HepG2 (cell line): ENCODE data around the gene AGRN. TPM values are rescaled to one million over a fixed set of nuclear protein-coding genes. Genes with fewer than 3 reads are reported as not detected.

Source experiments
- ATAC-seq: fragments of 200-7000 bp; cut with Tn5 transposase; 3 replicates; pipeline ENCODE4 v1.9.1; 2020; ENCODE audit warnings: mild to moderate bottlenecking, moderate library complexity
- BruUV-seq: library from RNA; stranded (reverse); fragments of 400-500 nt; replicated peaks from 2 replicates; lab custom pipeline; 2021; lab: Mats Ljungman, UMichigan
- CTCF ChIA-PET: fragments of 300-600 bp; formaldehyde crosslinking; extraction: SDS; loops from one replicate; lab custom pipeline; 2021; ENCODE audit warnings: low total read pairs, inconsistent platforms, low intra/inter-chr PET ratio; lab: Yijun Ruan, JAX
- POLR2A ChIA-PET: fragments of 350-600 bp; sonication (Branson Sonifier 250); formaldehyde crosslinking; loops from one replicate; lab custom pipeline; 2020; ENCODE audit warnings: antibody characterized with exemption, inconsistent platforms; lab: Yijun Ruan, JAX
- DNase-seq: peaks from one replicate; pipeline ENCODE4 v3.0.0-alpha.2; 2015; ENCODE audit warnings: low spot score
- FAIRE-seq: peaks from 3 replicates; lab custom pipeline; 2011; peaks lifted over from hg19 to GRCh38; lab: Jason Lieb, UNC
- H2AFZ ChIP-seq: one replicate; pipeline ENCODE4 v1.6.1; 2011; ENCODE audit warnings: low read length, inconsistent platforms
- H3K27ac ChIP-seq: fragments of 300-600 bp; 3 replicates; pipeline ENCODE4 v1.8.0; 2011; ENCODE audit warnings: mixed run types, mild to moderate bottlenecking, mixed read lengths, low read length, inconsistent platforms; ENCODE audit not compliant: insufficient read depth; ENCODE audit errors: extremely low read length
- H3K27me3 ChIP-seq, 2 experiments: fragments of 200-600 bp in 1 of 2; 2 replicates in 1 of 2; 3 replicates in 1 of 2; pipeline versions ENCODE4 v1.6.0 to v1.8.0; 2011; ENCODE audit warnings: low read length in 2 of 2, mild to moderate bottlenecking in 2 of 2, moderate library complexity in 2 of 2, inconsistent platforms in 1 of 2; ENCODE audit not compliant: insufficient read depth in 2 of 2, control insufficient read depth in 1 of 2
- H3K36me3 ChIP-seq, 2 experiments: fragments of 200-600 bp in 1 of 2; replicated peaks in 1 of 2; 2 replicates in 1 of 2; 3 replicates in 1 of 2; pipeline versions ENCODE4 v1.5.1 to v1.8.0; 2011; ENCODE audit warnings: low read length in 2 of 2, inconsistent platforms in 1 of 2; ENCODE audit not compliant: insufficient read depth in 2 of 2, control insufficient read depth in 1 of 2
- H3K4me1 ChIP-seq: 2 replicates; pipeline ENCODE4 v1.5.1; 2012; ENCODE audit warnings: low read length, inconsistent platforms; ENCODE audit not compliant: insufficient read depth
- H3K4me2 ChIP-seq: 2 replicates; pipeline ENCODE4 v1.6.0; 2011; ENCODE audit warnings: low read depth, low read length, inconsistent platforms
- H3K4me3 ChIP-seq, 3 experiments: fragments of 200-600 bp in 1 of 3; sonication (generic), shearing (Covaris generic) in 1 of 3; replicated peaks in 1 of 3; 2 replicates each; pipeline ENCODE4 v1.5.1; 2011 to 2016; ENCODE audit warnings: low read length in 3 of 3, inconsistent platforms in 2 of 3, low read depth in 2 of 3, mild to moderate bottlenecking in 2 of 3, control low read depth in 1 of 3, mixed read lengths in 1 of 3; ENCODE audit not compliant: insufficient read depth in 1 of 3
- H3K79me2 ChIP-seq: one replicate; pipeline ENCODE4 v1.6.1; 2011; ENCODE audit warnings: low read length, inconsistent platforms; ENCODE audit not compliant: insufficient read depth
- H3K9ac ChIP-seq: 2 replicates; pipeline ENCODE4 v1.6.0; 2011; ENCODE audit warnings: mild to moderate bottlenecking, low read depth, low read length, inconsistent platforms; ENCODE audit not compliant: insufficient read depth
- H3K9me3 ChIP-seq: 2 replicates; pipeline ENCODE4 v1.5.1; 2012; ENCODE audit warnings: mild to moderate bottlenecking, low read length
- H4K20me1 ChIP-seq: 2 replicates; pipeline ENCODE4 v1.6.0; 2011; ENCODE audit warnings: inconsistent platforms, mild to moderate bottlenecking, low read length, moderate library complexity; ENCODE audit not compliant: insufficient read depth
- HDAC1 ChIP-seq: sonication (generic); formaldehyde crosslinking; IDR thresholded peaks from 2 replicates; pipeline ENCODE4 v1.5.1; 2020; ENCODE audit warnings: mild to moderate bottlenecking, missing genetic modification reagents
- MAZ ChIP-seq, 2 experiments: sonication (generic) in 1 of 2; formaldehyde crosslinking in 1 of 2; IDR thresholded peaks; 2 replicates each; pipeline versions ENCODE4 v1.5.0 to v1.6.1; 2012 to 2020; ENCODE audit warnings: low read depth in 2 of 2, mild to moderate bottlenecking in 2 of 2, borderline replicate concordance in 1 of 2, improper control_type of control experiment in 1 of 2, low read length in 1 of 2, missing genetic modification reagents in 1 of 2, moderate library complexity in 1 of 2
- NRL ChIP-seq: sonication (generic); formaldehyde crosslinking; IDR thresholded peaks from 2 replicates; pipeline ENCODE4 v1.5.0; 2020; ENCODE audit warnings: missing genetic modification reagents, mild to moderate bottlenecking, moderate library complexity, borderline replicate concordance
- PATZ1 ChIP-seq: sonication (generic); formaldehyde crosslinking; IDR thresholded peaks from 2 replicates; pipeline ENCODE4 v1.4.0; 2020; ENCODE audit warnings: missing genetic modification reagents
- REPIN1 ChIP-seq: sonication (generic); formaldehyde crosslinking; IDR thresholded peaks from 2 replicates; pipeline ENCODE4 v1.8.0; 2022; ENCODE audit warnings: missing genetic modification reagents, low read depth, mild to moderate bottlenecking, borderline replicate concordance
- SRY ChIP-seq: sonication (generic); formaldehyde crosslinking; IDR thresholded peaks from 2 replicates; pipeline ENCODE4 v1.8.0; 2022; ENCODE audit warnings: mild to moderate bottlenecking, missing genetic modification reagents
- TBX2 ChIP-seq: sonication (generic); formaldehyde crosslinking; IDR thresholded peaks from 2 replicates; pipeline ENCODE4 v1.5.0; 2020; ENCODE audit warnings: missing genetic modification reagents, mild to moderate bottlenecking, borderline replicate concordance
- YY1 ChIP-seq: IDR thresholded peaks from 2 replicates; pipeline ENCODE4 v1.6.1; 2011; ENCODE audit warnings: low read length, low read depth, moderate library complexity, mild to moderate bottlenecking; ENCODE audit not compliant: insufficient read depth, insufficient replicate concordance
- ZEB1 ChIP-seq: IDR thresholded peaks from 2 replicates; pipeline ENCODE4 v1.6.1; 2012; ENCODE audit warnings: mild to moderate bottlenecking, low read depth, inconsistent platforms; ENCODE audit not compliant: insufficient replicate concordance
- ZNF770 ChIP-seq: sonication (generic); formaldehyde crosslinking; IDR thresholded peaks from 2 replicates; pipeline ENCODE4 v1.5.0; 2020; ENCODE audit warnings: mild to moderate bottlenecking, missing genetic modification reagents
- ZNF879 ChIP-seq: sonication (generic); formaldehyde crosslinking; IDR thresholded peaks from 2 replicates; pipeline ENCODE4 v1.8.1; 2023; ENCODE audit warnings: missing genetic modification reagents
- WGBS: methylation state at CpG from one replicate; pipeline ENCODE4 v1.1.6; 2017; ENCODE audit warnings: low lambda C conversion rate; 5-methylcytosine and 5-hydroxymethylcytosine counted together
- in situ Hi-C: cut with HindIII; loops from 2 replicates; pipeline ENCODE4 v1.10.0; 2017; ENCODE audit warnings: low pct_unique_long_range_greater_than_20kb; ENCODE audit not compliant: extremely low pct_ligation_motif_present
- intact Hi-C: fragments of 100-400 bp; cut with micrococcal nuclease; formaldehyde crosslinking; loops from one replicate; pipeline ENCODE4 v1.10.0; 2022; ENCODE audit not compliant: unreplicated experiment
- polyA plus RNA-seq, 8 experiments: library from polyadenylated mRNA; depleted of rRNA in 3 of 8; stranded (reverse) in 7 of 8; unstranded in 1 of 8; fragments of >200 nt; fragmentation: Illumina TruSeq in 4 of 8; extraction: Trizol in 4 of 8; gene quantifications; 2 replicates each; pipeline versions ENCODE4 v1.2.1 to v1.2.3, GENCODE V29; 2011 to 2016; ENCODE audit warnings: low read depth in 4 of 8, missing spikeins in 1 of 8, mixed read lengths in 1 of 8; ENCODE audit not compliant: insufficient read depth in 1 of 8
- total RNA-seq, 5 experiments: library from RNA; depleted of rRNA; stranded (reverse); fragments of >200 nt; fragmentation: Illumina TruSeq; extraction: Trizol; gene quantifications; 2 replicates each; pipeline ENCODE4 v1.2.3, GENCODE V29; 2016; ENCODE audit warnings: low read depth in 1 of 5
- TF ChIP-seq, protein P1 (sequence below): IDR thresholded peaks from 2 replicates; pipeline ENCODE4 v1.6.1; 2016; ENCODE audit warnings: missing genetic modification reagents, missing compliant biosample characterization
- TF ChIP-seq, protein P2 (sequence below): sonication (generic); formaldehyde crosslinking; IDR thresholded peaks from 2 replicates; pipeline ENCODE4 v1.5.0; 2020; ENCODE audit warnings: mild to moderate bottlenecking, missing genetic modification reagents

The AGRN gene
- total and polyA plus RNA-seq, 2 of the 13 experiments (the other 11 are each of a cell fraction or from before 2014, with no cell fraction given): 29.8 to 65.2 TPM

- Histone ChIP-seq H3K27me3 (no peaks in the 10 kb centered on the region), H3K27ac (no peak overlapping the region), H3K36me3 (peaks cover 0 to 2% of the 10 kb centered on the region in 2 experiments; a peak in 1 of 5 replicates), H4K20me1 (no peaks in the 10 kb centered on the region), H3K4me1 (peaks cover 45% of the 10 kb centered on the region), H3K4me2 (peak overlapping the region; percentile 95), H3K4me3 (peak overlapping the region; percentile 77 to 96 (median 87)), H3K9ac (peak overlapping the region; percentile 72), H3K79me2 (no peaks in the 10 kb centered on the region), H2AFZ (no peak overlapping the region), H3K9me3 (no peaks in the 10 kb centered on the region)
- no TSS peak for BruUV-seq
- intact Hi-C loops (loop anchor here (5.0 kb wide), 1 partner anchor 47 kb away; the partner anchor contains the start of gene ISG15), in situ Hi-C loops (loop anchor here (5.0 kb wide), 1 partner anchor 37 kb away; the partner anchor contains the start of gene AGRN)
- DNase-seq (peak; percentile 66), ATAC-seq (peak; percentile 58), FAIRE-seq (no peak)
- POLR2A ChIA-PET: interaction anchor here (0.8 to 3.1 kb wide), 12 partner anchors 8 to 214 kb away, joined by 3 to 20 read pairs (median 4); partner anchors contain the start of genes ISG15, PLEKHN1 and UBE2J2
- CTCF ChIA-PET: interaction anchor here (1.1 kb wide), 1 partner anchor 44 kb away, joined by 3 read pairs; no protein-coding TSS in a partner anchor
- WGBS: 11% methylated on average over 13 of the region's 69 CpGs
- TF ChIP-seq ZNF879: peak; percentile 46; the same call in 1 of the 2 replicates
- TF ChIP-seq PATZ1 (CRISPR knock-in tag): peak; percentile 33; the same call in 1 of the 2 replicates
- TF ChIP-seq TBX2 (CRISPR knock-in tag): 0 out of 2 replicates have a peak, but pooled peaks have one; percentile 21
- peak; percentile 49; the same call in 1 of the 2 replicates for TF ChIP-seq MAZ (IDR thresholded peaks at IDR 0.05; ENCODE audit: borderline replicate concordance, low read depth, low read length)
- no peak; the same call in 1 of the 2 replicates for TF ChIP-seq MAZ (CRISPR knock-in tag; IDR thresholded peaks at IDR 0.05; ENCODE audit: low read depth)
- peak; percentile 40; the same call in 1 of the 2 replicates for TF ChIP-seq ZNF770
- TF ChIP-seq, protein P1, sequence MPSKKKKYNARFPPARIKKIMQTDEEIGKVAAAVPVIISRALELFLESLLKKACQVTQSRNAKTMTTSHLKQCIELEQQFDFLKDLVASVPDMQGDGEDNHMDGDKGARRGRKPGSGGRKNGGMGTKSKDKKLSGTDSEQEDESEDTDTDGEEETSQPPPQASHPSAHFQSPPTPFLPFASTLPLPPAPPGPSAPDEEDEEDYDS: peak; percentile 91
- peak; percentile 47 for TF ChIP-seq ZEB1
- peak; percentile 57 for TF ChIP-seq YY1
- TF ChIP-seq, protein P2, sequence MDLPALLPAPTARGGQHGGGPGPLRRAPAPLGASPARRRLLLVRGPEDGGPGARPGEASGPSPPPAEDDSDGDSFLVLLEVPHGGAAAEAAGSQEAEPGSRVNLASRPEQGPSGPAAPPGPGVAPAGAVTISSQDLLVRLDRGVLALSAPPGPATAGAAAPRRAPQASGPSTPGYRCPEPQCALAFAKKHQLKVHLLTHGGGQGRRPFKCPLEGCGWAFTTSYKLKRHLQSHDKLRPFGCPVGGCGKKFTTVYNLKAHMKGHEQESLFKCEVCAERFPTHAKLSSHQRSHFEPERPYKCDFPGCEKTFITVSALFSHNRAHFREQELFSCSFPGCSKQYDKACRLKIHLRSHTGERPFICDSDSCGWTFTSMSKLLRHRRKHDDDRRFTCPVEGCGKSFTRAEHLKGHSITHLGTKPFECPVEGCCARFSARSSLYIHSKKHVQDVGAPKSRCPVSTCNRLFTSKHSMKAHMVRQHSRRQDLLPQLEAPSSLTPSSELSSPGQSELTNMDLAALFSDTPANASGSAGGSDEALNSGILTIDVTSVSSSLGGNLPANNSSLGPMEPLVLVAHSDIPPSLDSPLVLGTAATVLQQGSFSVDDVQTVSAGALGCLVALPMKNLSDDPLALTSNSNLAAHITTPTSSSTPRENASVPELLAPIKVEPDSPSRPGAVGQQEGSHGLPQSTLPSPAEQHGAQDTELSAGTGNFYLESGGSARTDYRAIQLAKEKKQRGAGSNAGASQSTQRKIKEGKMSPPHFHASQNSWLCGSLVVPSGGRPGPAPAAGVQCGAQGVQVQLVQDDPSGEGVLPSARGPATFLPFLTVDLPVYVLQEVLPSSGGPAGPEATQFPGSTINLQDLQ (CRISPR knock-in tag): 0 out of 2 replicates have a peak, but pooled peaks have one; percentile 8
- peak; percentile 8; the same call in 1 of the 2 replicates for TF ChIP-seq HDAC1
- no peak for TF ChIP-seq REPIN1
- TF ChIP-seq SRY (CRISPR knock-in tag): peak; percentile 28; the same call in 1 of the 2 replicates
- TF ChIP-seq NRL (CRISPR knock-in tag): peak; percentile 49
Observed at GRCh38 chr1:1059494-1060280, 39.8 kb downstream of the AGRN start.
